Skeletal muscle satellite cell (primary cell): ENCODE results near the gene OR2A42. TPM values are rescaled to one million over a fixed set of nuclear protein-coding genes. Genes with fewer than 3 reads are reported as not detected.
"Not testable (repeated sequence)": the region's sequence is repeated elsewhere in the genome, so short reads cannot be mapped to it uniquely, and the experiment has no call there.

Experiments
- H3K27me3 ChIP-seq: 2 replicates; pipeline ENCODE4 v1.7.0; 2013; ENCODE audit warnings: low read length; ENCODE audit not compliant: control insufficient read depth, insufficient read depth
- H3K36me3 ChIP-seq: 2 replicates; pipeline ENCODE4 v1.7.0; 2013; ENCODE audit warnings: mild to moderate bottlenecking, control low read depth, low read length; ENCODE audit not compliant: insufficient read depth
- H3K4me1 ChIP-seq: 2 replicates; pipeline ENCODE4 v1.7.0; 2013; ENCODE audit warnings: low read length; ENCODE audit not compliant: control insufficient read depth, insufficient read depth
- H3K4me2 ChIP-seq: 2 replicates; pipeline ENCODE4 v1.7.0; 2013; ENCODE audit warnings: mild to moderate bottlenecking, low read length
- H3K4me3 ChIP-seq: 2 replicates; pipeline ENCODE4 v1.7.0; 2013; ENCODE audit warnings: low read length
- H3K9ac ChIP-seq: 2 replicates; pipeline ENCODE4 v1.7.0; 2013; ENCODE audit warnings: mild to moderate bottlenecking, low read depth, low read length, moderate library complexity
- H3K9me3 ChIP-seq: replicated peaks from 2 replicates; pipeline ENCODE4 v1.7.0; 2013; ENCODE audit warnings: mild to moderate bottlenecking, control low read depth, low read length
- total RNA-seq: library from RNA; depleted of rRNA; stranded (reverse); fragments of >200 nt; gene quantifications from 2 replicates; pipeline ENCODE4 v1.2.3, GENCODE V29; 2012; rRNA removed

OR2A42 gene
- under 0.01 TPM in 1 of 2 replicates, not detected in the other for total RNA-seq

GRCh38 chr7:144239365-144239764, at the start of gene OR2A42:
TSS of gene OR2A42 (minus strand) at chr7:144239605. CDS start at chr7:144232843, 6,762 bp downstream.
- H3K4me3 ChIP-seq, H3K4me2 ChIP-seq, H3K27me3 ChIP-seq, H3K9ac ChIP-seq, H3K9me3 ChIP-seq, H3K4me1 ChIP-seq, H3K36me3 ChIP-seq: not testable (repeated sequence)

GRCh38 chr7:144287171-144287784, 47.9 kb upstream of the OR2A42 start:
- not testable (repeated sequence) for H3K4me2 ChIP-seq, H3K9me3 ChIP-seq, H3K36me3 ChIP-seq, H3K4me3 ChIP-seq, H3K9ac ChIP-seq, H3K27me3 ChIP-seq, H3K4me1 ChIP-seq

GRCh38 chr7:144283716-144284115, 44.3 kb upstream of the OR2A42 start:
- H3K36me3 ChIP-seq, H3K4me2 ChIP-seq, H3K9me3 ChIP-seq, H3K27me3 ChIP-seq, H3K4me3 ChIP-seq, H3K9ac ChIP-seq, H3K4me1 ChIP-seq: not testable (repeated sequence)

GRCh38 chr7:144282490-144282889, 43.1 kb upstream of the OR2A42 start:
- H3K4me2 ChIP-seq, H3K9me3 ChIP-seq, H3K9ac ChIP-seq, H3K27me3 ChIP-seq, H3K36me3 ChIP-seq, H3K4me1 ChIP-seq, H3K4me3 ChIP-seq: not testable (repeated sequence)

- H3K4me3 ChIP-seq, H3K4me2 ChIP-seq, H3K9me3 ChIP-seq, H3K4me1 ChIP-seq, H3K27me3 ChIP-seq, H3K36me3 ChIP-seq, H3K9ac ChIP-seq: not testable (repeated sequence)
These were observed 42.6 kb upstream of the OR2A42 start for GRCh38 chr7:144281981-144282380.

GRCh38 chr7:144280010-144280409, 40.6 kb upstream of the OR2A42 start:
- not testable (repeated sequence) for H3K9ac ChIP-seq, H3K4me2 ChIP-seq, H3K4me1 ChIP-seq, H3K27me3 ChIP-seq, H3K36me3 ChIP-seq, H3K9me3 ChIP-seq, H3K4me3 ChIP-seq

GRCh38 chr7:144275281-144275680, 35.9 kb upstream of the OR2A42 start:
- not testable (repeated sequence) for H3K4me2 ChIP-seq, H3K9me3 ChIP-seq, H3K9ac ChIP-seq, H3K27me3 ChIP-seq, H3K36me3 ChIP-seq, H3K4me1 ChIP-seq, H3K4me3 ChIP-seq

GRCh38 chr7:144269188-144269587, 29.8 kb upstream of the OR2A42 start, which contains the start of gene CTAGE8:
TSS of gene CTAGE8 (minus strand) at chr7:144269288. CDS start at chr7:144269250, 38 bp downstream.
- not testable (repeated sequence) for H3K27me3 ChIP-seq, H3K4me3 ChIP-seq, H3K4me2 ChIP-seq, H3K9me3 ChIP-seq, H3K4me1 ChIP-seq, H3K36me3 ChIP-seq, H3K9ac ChIP-seq

GRCh38 chr7:144264692-144265091, 25.3 kb upstream of the OR2A42 start, which contains the start of gene OR2A7:
TSS of gene OR2A7 (minus strand) at chr7:144264792. CDS start at chr7:144259628, 5,164 bp downstream.
- not testable (repeated sequence) for H3K36me3 ChIP-seq, H3K4me1 ChIP-seq, H3K9me3 ChIP-seq, H3K4me3 ChIP-seq, H3K4me2 ChIP-seq, H3K27me3 ChIP-seq, H3K9ac ChIP-seq

- not testable (repeated sequence) for H3K4me3 ChIP-seq, H3K27me3 ChIP-seq, H3K4me2 ChIP-seq, H3K4me1 ChIP-seq, H3K36me3 ChIP-seq, H3K9ac ChIP-seq, H3K9me3 ChIP-seq
These were observed 22.7 kb upstream of the OR2A42 start for GRCh38 chr7:144262128-144262527.

- not testable (repeated sequence) for H3K4me1 ChIP-seq, H3K4me2 ChIP-seq, H3K36me3 ChIP-seq, H3K9ac ChIP-seq, H3K9me3 ChIP-seq, H3K4me3 ChIP-seq, H3K27me3 ChIP-seq
These were observed 19.7 kb upstream of the OR2A42 start for GRCh38 chr7:144259067-144259466.

- no peaks in the 10 kb centered on the region for H3K9me3 ChIP-seq
- H3K9ac ChIP-seq, result no peak overlapping the region
- H3K4me1 ChIP-seq, result no peaks in the 10 kb centered on the region
- no peaks in the 10 kb centered on the region for H3K27me3 ChIP-seq
- H3K36me3 ChIP-seq, result no peaks in the 10 kb centered on the region
- H3K4me2 ChIP-seq, result no peak overlapping the region
- H3K4me3 ChIP-seq, result no peak overlapping the region
These were observed 16.7 kb upstream of the OR2A42 start for GRCh38 chr7:144256112-144256511.
